Measurements from ENCODE around the gene KCNQ1.

The KCNQ1 gene

DNA sequence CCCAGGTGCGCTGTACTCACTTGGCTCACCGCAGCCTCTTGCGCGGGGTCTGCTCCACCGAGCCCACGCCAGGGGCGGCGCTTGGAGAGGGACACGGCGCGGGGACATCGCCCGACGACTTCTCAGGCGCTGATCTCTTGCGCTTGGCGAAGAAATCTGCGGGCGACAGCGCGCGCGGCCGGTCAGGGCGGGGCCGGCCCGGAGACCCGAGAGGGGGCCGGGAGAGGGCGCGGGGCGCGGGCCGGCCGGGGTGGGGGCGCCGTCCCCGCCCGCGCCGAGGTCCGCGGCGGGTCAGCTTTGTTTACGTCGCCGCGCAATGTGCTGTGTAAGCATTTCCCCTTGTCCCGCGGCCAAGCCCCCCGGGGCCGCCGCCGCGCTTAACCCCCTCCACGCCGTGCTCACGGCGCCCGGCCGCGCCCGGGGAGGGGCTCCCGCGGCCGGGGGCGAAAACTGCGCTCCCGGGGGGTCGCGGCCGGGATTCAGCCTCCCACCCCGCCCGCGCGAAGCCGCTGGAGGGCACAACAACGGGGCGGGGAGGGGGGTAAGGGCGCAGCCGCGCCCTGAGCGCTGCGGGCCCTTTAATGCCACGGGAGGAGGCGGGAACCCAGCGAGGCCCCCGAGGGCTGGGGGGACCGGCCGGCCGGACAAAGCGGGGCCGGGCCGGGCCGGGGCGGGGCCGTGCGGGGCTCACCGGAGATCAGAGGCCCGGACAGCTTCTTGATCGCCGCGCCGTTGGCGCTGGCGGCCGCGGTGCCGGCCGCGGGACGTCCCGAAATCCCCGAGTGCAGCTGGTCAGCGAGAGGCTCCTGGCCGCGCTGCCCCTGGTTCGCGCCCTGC, 439.4 kb downstream of the KCNQ1 start:
- DNase-seq (ENCODE audit: low read depth in 2 of 2) = no peak

- no peak for DNase-seq (ENCODE audit: low read depth in 2 of 2)
Measured at GRCh38 chr11:2885017-2885677, 440.3 kb downstream of the KCNQ1 start.

DNA sequence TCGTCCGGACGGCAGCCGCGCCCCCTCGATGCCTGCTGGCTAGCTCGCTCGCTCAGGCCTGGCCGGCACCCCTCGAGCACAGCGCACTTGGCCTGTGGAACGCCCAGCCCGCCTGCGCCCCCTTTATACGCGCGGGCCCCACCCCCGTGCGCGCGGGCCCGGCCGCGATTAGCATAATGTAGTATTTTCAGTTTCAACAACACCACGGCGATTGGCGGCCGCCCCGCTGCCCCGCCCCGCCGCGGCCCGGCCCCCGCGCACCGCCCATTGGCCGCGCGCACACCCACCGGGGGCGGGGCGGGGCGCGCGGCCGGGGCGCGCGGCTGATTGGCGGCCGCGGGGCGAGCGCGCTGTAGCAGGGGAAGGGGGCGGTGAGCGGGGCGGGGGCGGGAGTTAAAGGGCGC, 440.9 kb downstream of the KCNQ1 start, which contains the start of gene CDKN1C:
TSS of gene CDKN1C (minus strand) at position 98 of the 404 bp plus-strand sequence. CDS start 319 bp downstream, outside the sequence.
- peak; percentile 57 to 61 for DNase-seq (ENCODE audit: low read depth in 2 of 2)

GRCh38 chr11:2886191-2886894, 441.5 kb downstream of the KCNQ1 start:
- no peak for DNase-seq (ENCODE audit: low read depth in 2 of 2)

GRCh38 chr11:2886936-2887335, 442.1 kb downstream of the KCNQ1 start:
- no peak for DNase-seq (ENCODE audit: low read depth in 2 of 2)

DNA sequence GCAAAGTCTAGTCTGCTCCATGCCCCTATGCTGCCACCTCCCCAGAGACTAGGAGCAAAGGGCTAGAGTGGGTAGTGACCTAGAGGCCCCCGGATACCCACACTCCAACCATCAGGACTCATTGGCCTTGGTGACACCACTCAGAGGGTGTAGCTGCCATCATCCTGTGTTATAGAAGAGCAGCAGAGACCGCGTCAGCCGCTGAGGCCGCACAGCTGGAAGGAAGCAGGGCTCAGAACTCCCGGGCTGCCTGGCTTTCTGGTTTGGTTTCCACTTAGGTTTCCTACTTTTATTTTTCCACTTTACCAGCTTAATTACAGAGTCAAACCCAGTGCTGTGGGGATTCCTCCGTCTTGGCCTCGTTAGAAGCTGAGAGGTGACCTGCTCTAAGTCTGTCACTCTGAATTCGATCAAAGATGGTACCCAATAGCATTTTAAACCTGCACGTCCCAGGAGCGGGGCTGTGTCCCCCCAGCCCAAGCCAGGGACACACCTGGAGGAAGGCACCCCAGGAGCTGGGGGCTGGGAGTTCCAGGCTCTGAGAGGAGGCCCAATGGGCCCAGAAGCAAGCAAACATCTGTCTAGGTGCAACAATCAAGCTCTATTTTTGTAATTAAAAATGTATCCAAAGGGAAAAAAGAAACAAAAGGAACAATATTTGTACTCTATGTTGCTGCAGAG, 442.8 kb downstream of the KCNQ1 start:
- DNase-seq (ENCODE audit: low read depth in 2 of 2) = no peak

- peak; percentile 81 to 93 for DNase-seq (ENCODE audit: low read depth in 2 of 2)
Measured at GRCh38 chr11:2888266-2888968, 443.6 kb downstream of the KCNQ1 start.

DNA sequence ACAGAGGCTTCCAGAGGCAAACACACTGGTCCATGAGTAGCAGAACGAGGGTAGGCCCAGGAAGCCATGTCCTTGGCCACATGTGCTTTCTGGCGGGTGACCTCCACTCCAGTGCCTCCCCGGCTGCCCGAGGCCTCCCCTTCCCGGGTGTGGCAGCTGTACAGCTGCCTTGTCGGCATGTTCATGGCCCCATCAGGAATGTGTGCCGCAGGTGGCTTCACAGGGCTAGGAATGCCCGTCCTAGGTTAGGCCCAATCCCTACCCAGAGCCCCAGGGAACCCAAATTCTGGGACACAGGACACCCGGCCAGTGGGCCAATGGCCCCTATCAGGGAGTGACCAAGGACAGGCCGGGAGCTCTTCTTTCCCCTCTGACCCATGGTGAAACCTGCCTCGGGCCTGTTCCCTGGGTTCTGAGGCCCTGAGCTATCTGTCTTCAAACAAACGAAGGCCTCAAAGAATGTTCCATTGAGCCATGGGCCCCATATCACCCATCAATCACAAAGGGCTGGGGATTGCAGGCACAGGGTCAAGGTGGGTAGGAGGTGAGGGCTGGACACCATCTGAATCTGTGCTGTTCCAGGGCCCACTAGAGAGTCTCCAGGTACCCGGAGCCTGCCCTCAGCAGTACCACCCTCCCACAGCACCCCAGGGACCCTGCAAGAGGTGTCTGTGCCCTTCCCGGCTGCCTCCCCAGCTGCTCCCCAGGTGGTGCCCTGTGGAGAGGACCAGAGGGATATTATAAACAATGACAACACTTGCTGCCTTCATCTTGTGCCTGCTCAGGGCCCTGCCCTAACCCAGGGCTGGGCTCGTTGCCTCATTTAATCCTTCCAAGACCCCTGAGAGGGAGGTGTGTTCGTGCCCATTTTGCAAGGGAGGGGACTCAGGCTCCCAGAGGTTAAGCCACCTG, 444.8 kb downstream of the KCNQ1 start:
- DNase-seq (ENCODE audit: low read depth in 2 of 2) = no peak

DNA sequence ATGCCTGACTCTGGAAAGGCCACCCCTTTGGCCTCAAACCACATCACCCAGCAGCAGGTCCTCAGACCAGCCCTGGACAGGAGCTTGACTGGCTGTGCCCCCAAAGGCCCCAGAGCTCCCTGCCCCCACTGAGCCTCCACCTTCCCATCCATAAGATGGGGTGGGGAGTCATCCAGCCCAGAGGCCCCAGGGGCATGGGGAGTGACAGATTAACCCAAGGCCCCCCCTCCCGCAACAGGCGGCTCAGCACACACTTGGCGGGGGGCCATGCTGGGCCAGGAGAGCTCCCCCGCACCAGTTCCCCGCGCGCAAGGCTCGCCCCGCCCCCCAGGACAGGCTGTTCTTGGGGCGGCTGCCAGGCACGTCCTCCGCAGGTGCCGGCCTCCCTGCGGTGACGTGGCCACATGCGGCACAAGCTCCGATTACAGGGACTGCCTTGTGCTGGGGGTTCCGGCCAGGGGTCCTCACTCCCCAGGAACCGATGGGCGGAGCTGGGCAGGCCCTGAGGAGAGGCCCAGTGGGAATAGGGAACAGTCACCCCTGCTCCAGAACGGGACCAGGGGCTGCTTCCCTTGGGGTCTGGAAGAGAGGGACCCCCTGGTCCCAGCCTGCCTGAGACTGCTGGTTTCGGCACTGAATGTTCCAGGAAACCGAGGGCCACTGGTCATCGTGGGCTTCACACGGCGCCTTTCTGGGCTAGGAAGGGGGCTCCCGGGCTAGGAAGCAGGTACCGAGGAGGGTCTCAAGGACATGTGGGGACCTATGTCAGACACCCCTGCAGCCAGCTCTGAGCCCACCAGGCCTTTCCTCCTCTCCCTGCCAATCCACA, 445.9 kb downstream of the KCNQ1 start:
- no peak for DNase-seq (ENCODE audit: low read depth in 2 of 2)

- DNase-seq (ENCODE audit: low read depth in 2 of 2) = no peak
Measured at GRCh38 chr11:2891326-2892214, 446.8 kb downstream of the KCNQ1 start.

- DNase-seq (ENCODE audit: low read depth in 2 of 2) = peak; percentile 57 to 60
Measured at GRCh38 chr11:2892215-2892966, 447.6 kb downstream of the KCNQ1 start.

GRCh38 chr11:2892967-2893528, 448.2 kb downstream of the KCNQ1 start:
- peak; percentile 19 to 40 for DNase-seq (ENCODE audit: low read depth in 2 of 2)

DNA sequence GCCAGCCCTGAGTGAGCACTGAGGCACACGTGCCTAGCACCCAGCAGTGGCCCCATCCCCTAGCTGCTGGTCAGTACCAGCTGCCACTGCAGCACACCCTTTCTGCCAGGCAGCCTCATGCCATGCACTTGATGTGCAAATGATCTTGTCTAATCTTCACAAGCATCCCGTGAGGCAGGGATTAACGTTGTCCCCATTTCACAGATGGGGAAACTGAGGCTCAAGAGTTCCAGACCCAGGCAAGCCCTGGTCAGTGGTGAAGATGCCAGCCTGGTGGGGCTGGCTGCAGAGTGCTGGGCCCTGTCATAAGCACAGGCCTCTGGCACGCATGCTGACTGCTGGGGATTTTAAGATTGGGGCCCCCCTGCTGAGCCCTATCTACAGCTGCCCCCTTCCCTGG, 449.1 kb downstream of the KCNQ1 start:
- no peak for DNase-seq (ENCODE audit: low read depth in 2 of 2)

DNA sequence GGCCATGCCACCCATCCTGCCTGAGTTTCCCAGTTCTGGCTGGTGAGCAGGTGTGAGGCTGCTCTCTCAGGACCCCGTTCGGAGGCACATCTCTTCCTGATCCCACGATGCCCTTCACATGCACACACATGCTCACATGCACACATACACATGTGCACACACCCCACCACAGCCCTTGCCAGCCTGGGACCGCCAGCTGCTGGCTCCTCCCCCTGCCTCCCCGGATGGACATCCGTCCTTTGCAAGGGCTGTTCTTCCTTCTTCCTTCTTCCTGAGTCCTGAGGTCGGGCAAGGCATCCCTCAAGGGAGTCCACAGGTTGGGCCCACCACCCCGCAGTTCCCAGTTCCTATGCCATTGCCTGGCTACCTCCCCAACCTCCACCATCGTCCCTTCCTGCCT, 451.2 kb downstream of the KCNQ1 start:
- no peak for DNase-seq (ENCODE audit: low read depth in 2 of 2)

GRCh38 chr11:2897048-2897447, 452.2 kb downstream of the KCNQ1 start:
- no peak for DNase-seq (ENCODE audit: low read depth in 2 of 2)

DNA sequence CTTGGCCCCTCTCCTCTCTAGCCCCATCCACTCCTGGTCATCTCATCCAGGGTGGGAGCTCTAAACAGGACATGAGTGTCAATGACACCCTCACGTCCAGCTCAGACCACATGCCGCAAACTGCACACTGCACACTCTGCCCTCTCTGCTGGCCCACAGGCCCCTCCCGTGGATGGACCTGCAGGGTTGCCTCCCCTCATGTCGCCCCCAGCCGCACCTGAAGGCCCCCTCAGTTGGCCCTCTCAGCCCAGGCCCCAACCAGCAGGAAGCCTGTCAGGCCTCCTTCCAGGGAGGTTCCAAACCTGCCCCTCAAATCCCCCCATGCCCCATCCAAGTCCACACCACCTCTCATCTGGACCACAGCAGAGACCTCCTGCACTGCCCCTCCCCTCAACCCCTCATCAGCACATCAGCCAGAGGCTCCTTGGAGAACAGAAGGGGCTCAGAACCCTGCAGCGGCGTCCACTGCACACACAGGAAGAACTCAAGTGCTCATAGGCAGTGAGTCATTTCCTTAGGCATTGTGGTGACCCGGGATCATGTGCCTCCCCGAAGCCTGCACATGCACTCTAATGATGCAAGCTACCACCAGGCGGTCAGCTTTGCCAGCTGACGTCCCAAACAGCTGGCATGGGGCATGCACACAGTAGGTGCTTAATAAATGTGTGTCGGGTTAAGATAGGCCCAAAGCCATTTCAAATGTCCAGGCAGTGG, 453.7 kb downstream of the KCNQ1 start:
- DNase-seq (ENCODE audit: low read depth in 2 of 2) = peak; percentile 30 to 49

Measured in stimulated activated CD4-positive, alpha-beta T cell treated with anti-CD3 and anti-CD28 coated beads, Interleukin-4, amount 100 ng/mL, for 48 hours (primary cell).